Loucy (cell line): ENCODE data around the gene CFC1.
"Not testable (repeated sequence)": the region's sequence is repeated elsewhere in the genome, so short reads cannot be mapped to it uniquely, and the experiment has no call there.

Experiments
- EZH2phosphoT487 ChIP-seq: fragments of 200-600 bp; IDR thresholded peaks from 2 replicates; pipeline ENCODE4 v1.6.1; 2018; ENCODE audit warnings: antibody characterized with exemption, mild to moderate bottlenecking, moderate library complexity, borderline replicate concordance
- TF ChIP-seq, protein P1 (sequence below): fragments of 200-600 bp; sonication (generic); conservative IDR thresholded peaks from 2 replicates; pipeline ENCODE4 v1.5.1; 2014; ENCODE audit warnings: mild to moderate bottlenecking, antibody characterized with exemption, low read length

DNA sequence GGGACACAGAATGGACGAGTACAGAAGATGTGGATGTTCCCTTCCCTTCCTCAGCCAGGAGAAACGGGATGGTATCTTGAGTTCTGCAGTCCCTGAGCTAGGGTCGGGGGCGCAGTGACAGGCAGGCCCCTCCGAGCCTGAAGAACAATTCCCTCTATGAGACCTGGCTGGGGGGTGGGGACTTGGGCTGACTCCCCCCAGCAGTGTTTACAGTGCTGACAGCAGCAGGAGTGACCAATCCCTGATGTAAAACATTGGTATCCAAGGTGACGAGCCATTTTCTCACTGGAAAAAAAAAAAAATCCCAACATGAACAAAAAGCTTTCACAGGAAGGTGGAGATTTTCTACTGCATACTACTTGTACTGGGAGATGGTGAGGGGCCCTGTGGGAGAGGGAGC lies at the start of gene CFC1:
- TF ChIP-seq, protein P1, sequence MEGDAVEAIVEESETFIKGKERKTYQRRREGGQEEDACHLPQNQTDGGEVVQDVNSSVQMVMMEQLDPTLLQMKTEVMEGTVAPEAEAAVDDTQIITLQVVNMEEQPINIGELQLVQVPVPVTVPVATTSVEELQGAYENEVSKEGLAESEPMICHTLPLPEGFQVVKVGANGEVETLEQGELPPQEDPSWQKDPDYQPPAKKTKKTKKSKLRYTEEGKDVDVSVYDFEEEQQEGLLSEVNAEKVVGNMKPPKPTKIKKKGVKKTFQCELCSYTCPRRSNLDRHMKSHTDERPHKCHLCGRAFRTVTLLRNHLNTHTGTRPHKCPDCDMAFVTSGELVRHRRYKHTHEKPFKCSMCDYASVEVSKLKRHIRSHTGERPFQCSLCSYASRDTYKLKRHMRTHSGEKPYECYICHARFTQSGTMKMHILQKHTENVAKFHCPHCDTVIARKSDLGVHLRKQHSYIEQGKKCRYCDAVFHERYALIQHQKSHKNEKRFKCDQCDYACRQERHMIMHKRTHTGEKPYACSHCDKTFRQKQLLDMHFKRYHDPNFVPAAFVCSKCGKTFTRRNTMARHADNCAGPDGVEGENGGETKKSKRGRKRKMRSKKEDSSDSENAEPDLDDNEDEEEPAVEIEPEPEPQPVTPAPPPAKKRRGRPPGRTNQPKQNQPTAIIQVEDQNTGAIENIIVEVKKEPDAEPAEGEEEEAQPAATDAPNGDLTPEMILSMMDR = not testable (repeated sequence)
- not testable (repeated sequence) for TF ChIP-seq EZH2phosphoT487
